Activated CD4-positive, alpha-beta memory T cell treated with anti-CD3 and anti-CD28 coated beads for 36 hours (primary cell): ENCODE data around the gene AGXT. TPM values are rescaled to one million over a fixed set of nuclear protein-coding genes. Genes with fewer than 3 reads are reported as not detected.

Experiments used
- CTCF ChIA-PET: fragments of 350-600 bp; sonication (Branson Sonifier 250); formaldehyde crosslinking; loops from one replicate; lab custom pipeline; 2021; ENCODE audit warnings: antibody characterized with exemption, inconsistent platforms; lab: Charles Lee
- POLR2A ChIA-PET: fragments of 350-600 bp; sonication (Branson Sonifier 250); formaldehyde crosslinking; loops from one replicate; lab custom pipeline; 2021; ENCODE audit warnings: antibody characterized with exemption; lab: Charles Lee
- DNase-seq: peaks from one replicate; pipeline ENCODE4 v3.0.0-alpha.2; 2020
- H3K27ac Mint-ChIP-seq: one replicate; pipeline ENCODE4 v1.8.0; 2021; ENCODE audit warnings: mixed read lengths
- H3K27me3 Mint-ChIP-seq: one replicate; pipeline ENCODE4 v1.8.0; 2021; ENCODE audit warnings: mixed read lengths
- H3K36me3 Mint-ChIP-seq: one replicate; pipeline ENCODE4 v1.8.0; 2021; ENCODE audit warnings: mixed read lengths
- H3K4me1 Mint-ChIP-seq: one replicate; pipeline ENCODE4 v1.8.0; 2021; ENCODE audit warnings: low read depth, mixed read lengths
- H3K4me3 Mint-ChIP-seq: one replicate; pipeline ENCODE4 v1.8.0; 2021; ENCODE audit warnings: mild to moderate bottlenecking, mixed read lengths
- H3K9me3 Mint-ChIP-seq: one replicate; pipeline ENCODE4 v1.8.0; 2021; ENCODE audit warnings: mixed read lengths
- intact Hi-C: fragments of 100-400 bp; cut with micrococcal nuclease; formaldehyde crosslinking; loops from one replicate; pipeline ENCODE4 v1.15.1; 2023
- total RNA-seq, 2 experiments: library from RNA; stranded (reverse); gene quantifications; one replicate each; pipeline ENCODE4 v1.2.3, GENCODE V29; 2021

Gene AGXT
- total RNA-seq, 2 experiments from 2014 or later, result not detected

- no peaks in the 10 kb centered on the region for H3K4me1 Mint-ChIP-seq
- H3K36me3 Mint-ChIP-seq, result no peaks in the 10 kb centered on the region
- H3K9me3 Mint-ChIP-seq, result no peaks in the 10 kb centered on the region
- ChIA-PET POLR2A (no interaction called here), CTCF (no interaction called here)
- H3K27me3 Mint-ChIP-seq, result no peaks in the 10 kb centered on the region
- no peak for DNase-seq
- H3K4me3 Mint-ChIP-seq, result no peak overlapping the region
- H3K27ac Mint-ChIP-seq, result no peak overlapping the region
- intact Hi-C loops, result no loop called here
These were observed 16.9 kb downstream of the AGXT start for GRCh38 chr2:240885566-240885965.

- no peak overlapping the region for H3K4me3 Mint-ChIP-seq
- H3K27me3 Mint-ChIP-seq, result no peaks in the 10 kb centered on the region
- no peaks in the 10 kb centered on the region for H3K9me3 Mint-ChIP-seq
- ChIA-PET POLR2A (no interaction called here), CTCF (no interaction called here)
- H3K27ac Mint-ChIP-seq, result no peak overlapping the region
- no peak for DNase-seq
- intact Hi-C loops, result no loop called here
- no peaks in the 10 kb centered on the region for H3K36me3 Mint-ChIP-seq
- H3K4me1 Mint-ChIP-seq, result no peaks in the 10 kb centered on the region
These were observed 17.5 kb downstream of the AGXT start for GRCh38 chr2:240886023-240886565.

- no peak for DNase-seq
- no peaks in the 10 kb centered on the region for H3K27me3 Mint-ChIP-seq
- H3K9me3 Mint-ChIP-seq, result no peaks in the 10 kb centered on the region
- H3K36me3 Mint-ChIP-seq, result no peaks in the 10 kb centered on the region
- CTCF ChIA-PET, result no interaction called here
- POLR2A ChIA-PET, result no interaction called here
- intact Hi-C loops, result no loop called here
- H3K4me3 Mint-ChIP-seq, result no peak overlapping the region
- no peak overlapping the region for H3K27ac Mint-ChIP-seq
- no peaks in the 10 kb centered on the region for H3K4me1 Mint-ChIP-seq
These were observed 18.3 kb downstream of the AGXT start for GRCh38 chr2:240886678-240887609.

GRCh38 chr2:240887631-240888030, 19.0 kb downstream of the AGXT start:
- ChIA-PET CTCF (interaction anchor here (0.8 kb wide), 1 partner anchor 36 kb away, joined by 3 read pairs; no protein-coding TSS in a partner anchor), POLR2A (no interaction called here)
- Mint-ChIP-seq H3K27me3 (no peaks in the 10 kb centered on the region), H3K4me3 (no peak overlapping the region), H3K9me3 (no peaks in the 10 kb centered on the region), H3K36me3 (no peaks in the 10 kb centered on the region), H3K4me1 (no peaks in the 10 kb centered on the region), H3K27ac (no peak overlapping the region)
- intact Hi-C loops, result no loop called here
- no peak for DNase-seq

GRCh38 chr2:240888130-240888889, 19.7 kb downstream of the AGXT start:
- Mint-ChIP-seq H3K9me3 (no peaks in the 10 kb centered on the region), H3K36me3 (no peaks in the 10 kb centered on the region), H3K27me3 (no peaks in the 10 kb centered on the region), H3K4me3 (no peak overlapping the region), H3K27ac (no peak overlapping the region), H3K4me1 (no peaks in the 10 kb centered on the region)
- POLR2A ChIA-PET, result no interaction called here
- CTCF ChIA-PET, result interaction anchor here (0.8 kb wide), 1 partner anchor 37 kb away, joined by 3 read pairs; no protein-coding TSS in a partner anchor
- DNase-seq, result no peak
- intact Hi-C loops, result no loop called here

GRCh38 chr2:240888890-240889573, 20.4 kb downstream of the AGXT start:
- intact Hi-C loops, result no loop called here
- Mint-ChIP-seq H3K9me3 (no peaks in the 10 kb centered on the region), H3K36me3 (no peaks in the 10 kb centered on the region), H3K27ac (no peak overlapping the region), H3K4me3 (no peak overlapping the region), H3K27me3 (no peaks in the 10 kb centered on the region), H3K4me1 (no peaks in the 10 kb centered on the region)
- POLR2A ChIA-PET, result no interaction called here
- no peak for DNase-seq
- CTCF ChIA-PET, result no interaction called here

- H3K9me3 Mint-ChIP-seq, result no peaks in the 10 kb centered on the region
- ChIA-PET POLR2A (no interaction called here), CTCF (no interaction called here)
- H3K4me1 Mint-ChIP-seq, result no peaks in the 10 kb centered on the region
- H3K36me3 Mint-ChIP-seq, result no peaks in the 10 kb centered on the region
- no peak overlapping the region for H3K4me3 Mint-ChIP-seq
- no peaks in the 10 kb centered on the region for H3K27me3 Mint-ChIP-seq
- no peak overlapping the region for H3K27ac Mint-ChIP-seq
- no peak for DNase-seq
- intact Hi-C loops, result no loop called here
These were observed 21.3 kb downstream of the AGXT start for GRCh38 chr2:240889601-240890560.

- intact Hi-C loops, result no loop called here
- ChIA-PET POLR2A (no interaction called here), CTCF (no interaction called here)
- DNase-seq, result no peak
- no peaks in the 10 kb centered on the region for H3K4me1 Mint-ChIP-seq
- no peaks in the 10 kb centered on the region for H3K36me3 Mint-ChIP-seq
- no peak overlapping the region for H3K27ac Mint-ChIP-seq
- H3K4me3 Mint-ChIP-seq, result no peak overlapping the region
- no peaks in the 10 kb centered on the region for H3K9me3 Mint-ChIP-seq
- no peaks in the 10 kb centered on the region for H3K27me3 Mint-ChIP-seq
These were observed 22.1 kb downstream of the AGXT start for GRCh38 chr2:240890691-240891090.

- Mint-ChIP-seq H3K27ac (no peak overlapping the region), H3K27me3 (no peaks in the 10 kb centered on the region), H3K36me3 (no peaks in the 10 kb centered on the region), H3K9me3 (no peaks in the 10 kb centered on the region), H3K4me1 (no peaks in the 10 kb centered on the region), H3K4me3 (no peak overlapping the region)
- ChIA-PET POLR2A (no interaction called here), CTCF (no interaction called here)
- intact Hi-C loops, result no loop called here
- no peak for DNase-seq
These were observed 23.1 kb downstream of the AGXT start for GRCh38 chr2:240891492-240892340.

- Mint-ChIP-seq H3K4me1 (no peaks in the 10 kb centered on the region), H3K9me3 (no peaks in the 10 kb centered on the region), H3K4me3 (no peak overlapping the region), H3K27me3 (no peaks in the 10 kb centered on the region), H3K36me3 (no peaks in the 10 kb centered on the region), H3K27ac (no peak overlapping the region)
- no peak for DNase-seq
- intact Hi-C loops, result no loop called here
- CTCF ChIA-PET, result no interaction called here
- POLR2A ChIA-PET, result no interaction called here
These were observed 23.7 kb downstream of the AGXT start for GRCh38 chr2:240892356-240892755.
